Natural killer cell (primary cell): ENCODE data around the gene GRM5. TPM values are rescaled to one million over a fixed set of nuclear protein-coding genes. Genes with fewer than 3 reads are reported as not detected.
"Not testable (repeated sequence)": the region's sequence is repeated elsewhere in the genome, so short reads cannot be mapped to it uniquely, and the experiment has no call there.

Source experiments
- ATAC-seq, 3 donors: fragments of 150-1000 bp in 2 of 3; fragments of 200-7000 bp in 1 of 3; cut with Tn5 transposase; 1 replicate in 1 of 3; 2 replicates in 2 of 3; pipeline ENCODE4 v1.10.0; 2021; ENCODE audit warnings: mild to moderate bottlenecking in 2 of 3, moderate library complexity in 2 of 3
- DNase-seq, 2 donors: peaks; one replicate each; pipeline versions ENCODE4 v3.0.0 to v3.0.0-alpha.2; 2013 to 2021; ENCODE audit warnings: mixed read lengths in 1 of 2
- H3K27ac ChIP-seq: one replicate; pipeline ENCODE4 v1.5.1; 2013; ENCODE audit warnings: mild to moderate bottlenecking, low read length
- H3K27me3 ChIP-seq: one replicate; pipeline ENCODE4 v1.6.1; 2013; ENCODE audit warnings: low read length; ENCODE audit not compliant: control insufficient read depth, insufficient read depth
- H3K36me3 ChIP-seq: one replicate; pipeline ENCODE4 v1.6.1; 2013; ENCODE audit warnings: low read length; ENCODE audit not compliant: control insufficient read depth, insufficient read depth
- H3K4me1 ChIP-seq: one replicate; pipeline ENCODE4 v1.6.1; 2013; ENCODE audit warnings: low read length; ENCODE audit not compliant: control insufficient read depth, insufficient read depth
- H3K4me3 ChIP-seq: one replicate; pipeline ENCODE4 v1.5.1; 2013; ENCODE audit warnings: low read length
- H3K9me3 ChIP-seq: one replicate; pipeline ENCODE4 v1.6.1; 2013; ENCODE audit warnings: low read length; ENCODE audit not compliant: control insufficient read depth, insufficient read depth
- H3K27ac Mint-ChIP-seq, 2 donors: one replicate each; pipeline ENCODE4 v1.8.0; 2022; ENCODE audit warnings: mild to moderate bottlenecking in 2 of 2, mixed read lengths in 2 of 2, moderate library complexity in 1 of 2
- H3K27me3 Mint-ChIP-seq, 2 donors: one replicate each; pipeline ENCODE4 v1.8.0; 2022; ENCODE audit warnings: low read depth in 2 of 2, mixed read lengths in 2 of 2
- H3K36me3 Mint-ChIP-seq: one replicate; pipeline ENCODE4 v1.8.0; 2022; ENCODE audit warnings: mixed read lengths
- H3K4me1 Mint-ChIP-seq, 2 donors: one replicate each; pipeline ENCODE4 v1.8.0; 2022; ENCODE audit warnings: mixed read lengths in 2 of 2
- H3K4me3 Mint-ChIP-seq: one replicate; pipeline ENCODE4 v1.8.0; 2022; ENCODE audit warnings: mild to moderate bottlenecking, moderate library complexity, mixed read lengths
- H3K9me3 Mint-ChIP-seq, 2 donors: one replicate each; pipeline ENCODE4 v1.8.0; 2022; ENCODE audit warnings: mixed read lengths in 2 of 2
- CTCF ChIP-seq: fragments of 200-600 bp; IDR thresholded peaks from one replicate; pipeline ENCODE4 v1.8.0; 2022; ENCODE audit warnings: antibody characterized with exemption
- WGBS: methylation state at CpG from one replicate; pipeline ENCODE4 v1.1.7; 2013; ENCODE audit warnings: missing lambda C conversion rate; ENCODE audit not compliant: insufficient coverage; 5-methylcytosine and 5-hydroxymethylcytosine counted together
- intact Hi-C: fragments of 100-400 bp; cut with micrococcal nuclease; formaldehyde crosslinking; loops from one replicate; pipeline ENCODE4 v1.14.2; 2022
- total RNA-seq, 4 donors: library from RNA; stranded (reverse); fragments of 120-200 nt in 1 of 4; gene quantifications; one replicate each; pipeline versions ENCODE4 v1.2.3 to v1.2.4, GENCODE V29; 2013 to 2022

GRM5 gene
- total RNA-seq, 3 donors from 2014 or later (not counting 1 experiment from before 2014, with no cell fraction given), result not detected

GRCh38 chr11:89052220-89052619 lies 13.6 kb downstream of the GRM5 start:
- H3K4me3 Mint-ChIP-seq, result no peak overlapping the region
- Histone ChIP-seq H3K27ac (no peak overlapping the region), H3K9me3 (no peaks in the 10 kb centered on the region), H3K4me3 (no peak overlapping the region), H3K36me3 (no peaks in the 10 kb centered on the region), H3K4me1 (no peaks in the 10 kb centered on the region), H3K27me3 (no peaks in the 10 kb centered on the region)
- no peak for DNase-seq
- no peak for TF ChIP-seq CTCF
- H3K27me3 Mint-ChIP-seq, result no peaks in the 10 kb centered on the region
- no peak for ATAC-seq
- no peak overlapping the region for H3K27ac Mint-ChIP-seq
- WGBS, result 79% methylated on average over 1 of the region's 4 CpGs
- peaks cover 14 to 18% of the 10 kb centered on the region in 2 donors for H3K9me3 Mint-ChIP-seq
- intact Hi-C loops, result no loop called here
- H3K4me1 Mint-ChIP-seq, result no peaks in the 10 kb centered on the region
- H3K36me3 Mint-ChIP-seq, result no peaks in the 10 kb centered on the region

- H3K4me3 Mint-ChIP-seq, H3K27me3 ChIP-seq, intact Hi-C loops, ATAC-seq, H3K27ac ChIP-seq, H3K27me3 Mint-ChIP-seq, H3K4me1 ChIP-seq, DNase-seq, H3K4me3 ChIP-seq, H3K9me3 ChIP-seq, H3K27ac Mint-ChIP-seq, H3K36me3 ChIP-seq, H3K4me1 Mint-ChIP-seq, H3K36me3 Mint-ChIP-seq: not testable (repeated sequence)
- H3K9me3 Mint-ChIP-seq, result peaks cover 7 to 11% of the 10 kb centered on the region in 2 donors
- WGBS, result 88% methylated on average over 4 of the region's 4 CpGs
Observed at GRCh38 chr11:89047159-89047558, 18.6 kb downstream of the GRM5 start.

- H3K4me3 ChIP-seq, H3K27me3 ChIP-seq, H3K36me3 Mint-ChIP-seq, ATAC-seq, DNase-seq, H3K4me1 ChIP-seq, H3K27me3 Mint-ChIP-seq, H3K9me3 Mint-ChIP-seq, intact Hi-C loops, H3K4me3 Mint-ChIP-seq, H3K9me3 ChIP-seq, H3K4me1 Mint-ChIP-seq, H3K27ac Mint-ChIP-seq, H3K27ac ChIP-seq, H3K36me3 ChIP-seq: not testable (repeated sequence)
- 69% methylated on average over 6 of the region's 6 CpGs for WGBS
Observed at GRCh38 chr11:89043861-89044588, 21.8 kb downstream of the GRM5 start.

GRCh38 chr11:89029671-89030070 lies 36.1 kb downstream of the GRM5 start:
- intact Hi-C loops, H3K9me3 ChIP-seq, H3K4me1 ChIP-seq, DNase-seq, ATAC-seq, H3K4me3 ChIP-seq, H3K27me3 ChIP-seq, H3K4me3 Mint-ChIP-seq, H3K36me3 ChIP-seq, H3K9me3 Mint-ChIP-seq, H3K27me3 Mint-ChIP-seq, H3K36me3 Mint-ChIP-seq, H3K4me1 Mint-ChIP-seq, H3K27ac Mint-ChIP-seq, H3K27ac ChIP-seq: not testable (repeated sequence)
- WGBS, result no CpG with 5 or more reads among the region's 2 CpGs

- intact Hi-C loops, result no loop called here
- Histone ChIP-seq H3K27ac (no peak overlapping the region), H3K9me3 (no peaks in the 10 kb centered on the region), H3K36me3 (no peaks in the 10 kb centered on the region), H3K4me3 (no peak overlapping the region), H3K4me1 (no peaks in the 10 kb centered on the region), H3K27me3 (no peaks in the 10 kb centered on the region)
- Mint-ChIP-seq H3K4me1 (no peaks in the 10 kb centered on the region), H3K27ac (no peak overlapping the region), H3K4me3 (no peak overlapping the region), H3K36me3 (no peaks in the 10 kb centered on the region), H3K27me3 (no peaks in the 10 kb centered on the region), H3K9me3 (peaks cover 7 to 8% of the 10 kb centered on the region in 2 donors)
- no peak for ATAC-seq
- TF ChIP-seq CTCF, result no peak
- DNase-seq, result no peak
- WGBS, result 56% methylated on average over 2 of the region's 2 CpGs
Observed at GRCh38 chr11:89021339-89021738, 44.4 kb downstream of the GRM5 start.

GRCh38 chr11:89019827-89020547 lies 45.8 kb downstream of the GRM5 start:
- H3K9me3 Mint-ChIP-seq, H3K27ac Mint-ChIP-seq, ATAC-seq, intact Hi-C loops, H3K27me3 Mint-ChIP-seq, H3K27me3 ChIP-seq, H3K27ac ChIP-seq, H3K4me1 Mint-ChIP-seq, H3K9me3 ChIP-seq, H3K4me3 Mint-ChIP-seq, H3K4me3 ChIP-seq, H3K36me3 Mint-ChIP-seq, DNase-seq, H3K36me3 ChIP-seq, H3K4me1 ChIP-seq: not testable (repeated sequence)
